Right ventricle myocardium superior (tissue), 1 donor: Measurements from ENCODE around the gene SOAT2. TPM values are rescaled to one million over a fixed set of nuclear protein-coding genes. Genes with fewer than 3 reads are reported as not detected.
"Not testable (repeated sequence)": the region's sequence is repeated elsewhere in the genome, so short reads cannot be mapped to it uniquely, and the experiment has no call there.

Experiments
- ATAC-seq: fragments of 200-7000 bp; cut with Tn5 transposase; one replicate; pipeline ENCODE4 v1.9.1; 2020; ENCODE audit warnings: mild to moderate bottlenecking; ENCODE audit not compliant: poor library complexity
- DNase-seq: peaks from one replicate; pipeline ENCODE4 v3.0.0-alpha.2; 2020
- intact Hi-C: fragments of 100-400 bp; cut with DNase I; formaldehyde crosslinking; loops from one replicate; pipeline ENCODE4 v1.11.2; 2022
- total RNA-seq: library from RNA; stranded (reverse); fragmentation: NEBNext Ultra II Directional; extraction: Animal tissue kit (Norgen Biotek cat#: 25700); gene quantifications from one replicate; pipeline ENCODE4 v1.2.1, GENCODE V29; 2021
- donor health status: DM: no; HTN: yes; CAD: no; lungs with severe emphysema.

Gene SOAT2
- total RNA-seq, 1 donor from 2014 or later = not detected

DNA sequence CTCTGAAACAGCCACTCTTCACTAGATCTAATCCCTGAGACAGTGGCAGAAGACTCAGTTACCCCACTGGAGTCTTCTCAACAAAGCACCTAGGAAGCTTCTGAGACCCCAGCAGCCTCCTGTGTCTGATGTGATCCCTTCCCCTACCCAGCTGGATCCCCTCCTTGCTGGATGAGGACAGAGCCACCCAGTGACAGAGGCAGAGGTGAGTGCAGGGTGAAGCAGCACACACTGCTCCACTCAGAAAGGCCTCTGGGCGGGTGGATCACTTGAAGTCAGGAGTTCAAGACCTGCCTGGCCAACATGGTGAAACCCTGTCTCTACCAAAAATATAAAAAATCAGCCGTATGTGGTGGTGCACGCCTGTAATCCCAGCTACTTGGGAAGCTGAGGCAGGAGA is 26.8 kb upstream of the SOAT2 start:
- DNase-seq (no peak), ATAC-seq (no peak)
- intact Hi-C loops = no loop called here

DNA sequence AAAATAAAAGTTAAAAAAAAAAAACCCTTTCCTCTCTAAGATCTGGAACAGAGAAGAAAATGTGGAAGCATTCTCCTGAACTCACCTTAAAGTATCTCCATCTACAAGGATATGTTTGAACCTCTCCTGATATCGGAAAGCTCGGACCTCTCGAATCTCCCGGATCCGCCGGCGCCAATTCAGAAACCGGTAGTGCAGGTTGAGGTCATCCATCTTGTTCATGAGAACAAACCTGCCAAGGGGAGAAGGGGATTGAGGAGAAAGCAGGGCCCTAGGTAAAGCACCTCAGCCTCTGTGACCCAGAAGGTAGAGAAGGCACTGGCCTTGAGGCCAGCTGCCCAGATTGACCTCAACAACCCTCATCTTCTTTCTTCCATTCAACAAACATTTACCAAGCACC is 26.3 kb upstream of the SOAT2 start:
- ATAC-seq (no peak), DNase-seq (no peak)
- intact Hi-C loops = no loop called here

DNA sequence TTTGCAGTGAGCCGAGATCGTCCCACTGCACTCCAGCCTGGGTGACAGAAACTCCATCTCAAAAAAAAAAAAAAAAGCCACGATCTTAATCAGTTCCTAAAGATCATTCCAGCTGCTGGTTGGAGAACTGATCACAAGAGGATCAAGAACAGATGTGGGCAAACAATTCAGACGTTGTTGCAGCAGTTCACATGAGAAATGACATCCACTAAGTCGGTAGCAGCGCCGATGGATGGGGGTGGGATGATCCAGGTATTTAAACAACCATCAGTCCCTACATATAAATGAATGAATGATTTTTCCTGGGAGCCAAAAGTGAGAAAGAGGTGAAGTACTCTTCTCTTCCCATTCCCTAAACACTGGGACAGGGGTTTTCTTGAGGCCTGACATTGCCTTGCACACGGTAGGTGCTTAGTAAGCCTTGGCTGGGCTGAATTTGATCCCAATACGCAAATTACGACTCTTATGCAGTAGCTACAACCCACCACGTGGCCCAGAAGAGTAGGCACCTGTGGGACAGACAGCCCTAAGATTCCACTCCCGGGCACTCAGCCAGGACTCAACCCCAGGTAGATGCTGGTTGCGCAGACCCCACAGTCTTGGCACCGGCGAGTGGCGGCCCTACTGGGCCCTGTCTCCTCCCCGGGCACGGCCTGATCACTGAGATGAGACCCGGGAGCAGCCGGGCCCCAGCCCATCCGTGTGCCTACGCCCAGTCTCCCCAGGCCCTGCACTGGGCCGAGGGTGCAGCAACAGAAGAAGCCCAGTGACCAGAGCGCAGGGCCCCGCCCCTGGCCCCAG is 24.7 kb upstream of the SOAT2 start:
- ATAC-seq = no peak
- no peak for DNase-seq
- intact Hi-C loops = no loop called here

DNA sequence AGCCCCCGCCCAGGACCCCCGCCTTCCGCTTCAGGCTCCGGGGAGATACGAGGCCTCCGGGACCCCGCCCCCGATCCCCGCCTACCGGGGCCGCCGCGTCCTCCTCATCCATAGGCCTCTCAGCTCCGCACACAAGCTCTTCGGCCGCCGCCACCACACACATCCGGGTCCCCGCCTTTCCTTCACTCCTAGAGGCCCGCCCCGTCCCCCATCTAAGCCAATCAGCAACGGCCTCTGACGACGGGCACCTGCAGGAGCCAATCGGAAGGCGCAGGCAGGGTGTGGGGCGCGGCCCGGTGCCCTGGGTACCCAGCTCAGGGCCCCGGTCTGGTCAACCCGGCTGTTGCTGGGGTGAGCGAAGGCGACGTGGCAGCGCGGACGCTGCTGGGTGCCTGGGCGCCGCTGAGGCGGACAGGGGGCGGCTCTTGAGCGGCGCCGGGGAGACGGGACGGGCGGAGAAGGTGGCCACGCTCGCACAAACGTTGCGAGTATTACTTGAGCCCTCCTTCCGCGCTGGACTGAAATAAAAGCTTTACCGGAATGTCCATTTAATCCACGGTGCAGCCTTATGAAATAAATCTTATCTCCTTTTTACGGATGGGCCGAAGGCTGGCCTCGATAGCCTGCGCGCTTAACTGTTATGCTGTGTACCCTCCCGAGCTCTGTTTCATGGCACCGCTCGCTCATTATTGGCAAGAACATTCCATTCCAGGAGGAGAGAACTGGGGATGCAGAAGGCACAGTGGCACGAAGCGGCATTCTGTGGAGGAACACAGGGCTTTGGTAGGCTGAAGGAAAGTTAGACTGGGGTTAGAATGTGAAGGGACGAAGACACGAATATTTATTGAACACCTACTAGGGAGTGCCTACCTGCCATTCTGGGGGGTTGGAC is 23.8 kb upstream of the SOAT2 start, which contains the start of gene SPRYD3:
Gene SPRYD3 (minus strand): TSS at position 165 of the 892 bp plus-strand sequence. CDS start 57 bp downstream, at position 108.
- ATAC-seq = peak; percentile 99
- DNase-seq = peak; percentile 98
- intact Hi-C loops = no loop called here

DNA sequence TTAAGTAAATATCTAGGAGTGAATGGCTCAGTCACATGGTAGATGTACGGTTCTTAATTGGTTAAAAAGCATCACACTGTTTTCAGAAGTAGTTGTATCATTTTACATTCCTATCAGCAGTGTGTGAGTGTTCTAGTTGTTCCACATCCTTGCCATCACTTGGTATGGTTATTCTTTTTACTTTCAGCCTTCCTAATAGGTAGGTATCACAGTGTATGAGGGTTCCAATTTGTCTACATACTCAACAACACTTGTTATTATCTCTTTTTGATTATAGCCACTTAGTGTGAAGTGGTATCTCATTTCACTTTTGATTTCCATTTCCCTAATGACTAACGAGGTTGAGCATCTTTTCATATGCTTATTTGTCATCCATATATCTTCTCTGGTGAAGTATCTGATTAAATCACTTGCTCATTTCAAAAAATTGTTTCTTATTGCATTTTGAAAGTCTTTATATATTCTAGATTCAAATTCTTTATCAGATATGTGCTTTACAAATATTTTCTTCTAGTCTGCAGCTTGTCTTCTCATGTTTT is 20.6 kb upstream of the SOAT2 start:
- intact Hi-C loops = no loop called here
- DNase-seq (no peak), ATAC-seq (no peak)

DNA sequence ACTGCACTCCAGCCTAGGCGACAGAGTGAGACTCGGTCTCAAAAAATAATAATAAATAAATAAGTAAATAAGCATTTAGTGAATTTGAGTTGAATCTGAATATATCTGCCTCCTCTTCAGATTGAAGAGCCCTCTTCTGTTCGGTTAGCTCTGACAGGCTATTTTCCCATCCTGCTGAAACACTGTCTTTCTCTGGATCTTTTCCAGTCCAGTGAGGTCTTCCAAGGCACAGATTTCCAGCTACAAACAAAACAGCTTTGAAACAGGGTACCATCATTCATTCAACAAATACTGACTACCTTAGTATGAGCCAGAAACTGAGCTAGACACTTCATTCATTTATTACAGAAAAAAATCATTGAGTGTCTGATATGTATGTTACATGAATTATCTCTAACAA is 16.9 kb upstream of the SOAT2 start:
- no peak for DNase-seq
- intact Hi-C loops = no loop called here
- no peak for ATAC-seq

DNA sequence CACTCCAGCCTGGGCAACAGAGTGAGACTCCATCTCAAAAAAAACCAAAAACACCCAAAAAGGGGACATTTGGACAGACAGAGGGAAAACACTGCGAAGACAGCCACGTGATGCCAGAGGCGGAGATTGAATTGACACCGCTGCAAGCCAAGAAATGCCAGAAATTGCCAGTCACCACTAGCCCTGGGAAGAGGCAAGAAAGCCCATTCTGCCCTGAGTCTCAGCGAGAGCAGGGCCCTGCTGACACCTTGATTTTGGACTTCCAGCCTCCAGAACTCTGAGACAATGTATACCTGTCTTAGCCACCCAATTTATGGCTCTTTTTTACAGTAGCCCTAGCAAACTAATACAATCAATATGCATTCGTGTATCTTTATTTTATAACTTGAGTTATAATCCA is 13.2 kb upstream of the SOAT2 start:
- ATAC-seq = no peak
- intact Hi-C loops = no loop called here

DNA sequence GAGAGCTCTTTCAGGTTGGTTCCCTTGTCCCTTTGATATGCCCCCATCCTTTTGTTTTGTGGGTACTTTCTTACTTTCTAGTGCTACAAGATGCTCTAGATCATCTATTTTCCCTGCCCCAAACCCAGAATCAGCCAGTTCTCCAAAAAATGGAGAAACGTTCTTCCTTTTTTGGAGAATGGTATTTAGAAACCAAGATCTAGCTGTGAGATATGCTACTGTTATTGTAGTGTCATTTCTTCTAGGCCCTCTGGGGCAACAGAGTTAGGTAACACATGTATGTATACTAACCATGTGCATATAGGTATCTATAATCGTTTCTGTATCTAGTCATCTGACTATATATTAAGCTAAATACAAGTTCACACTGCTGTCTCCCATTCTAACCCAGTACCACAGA is 12.7 kb upstream of the SOAT2 start:
- DNase-seq (no peak), ATAC-seq (no peak)
- intact Hi-C loops = no loop called here

More for the DNA sequence above, 13.2 kb upstream of the SOAT2 start:
- no peak for DNase-seq

DNA sequence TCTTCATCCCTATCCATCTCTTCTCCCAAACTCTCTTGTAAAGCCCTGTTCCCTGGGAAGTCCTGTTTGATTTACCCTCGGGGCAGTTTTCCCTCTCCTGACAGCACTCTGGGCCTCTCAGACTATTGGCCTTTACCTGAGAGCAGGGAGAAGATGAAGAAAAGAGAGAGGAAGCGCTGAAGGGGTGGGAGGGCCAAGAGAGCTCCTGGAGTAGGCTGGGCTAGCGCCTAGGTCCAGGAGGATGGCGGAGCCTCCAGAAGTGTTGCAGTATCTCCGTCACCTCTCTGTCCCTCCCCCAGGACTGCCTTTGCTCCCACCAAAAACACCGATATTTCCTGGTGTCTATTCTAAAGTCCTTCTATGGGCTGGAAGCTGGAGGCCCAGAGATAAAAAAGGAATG is 11.5 kb upstream of the SOAT2 start:
- no peak for ATAC-seq
- DNase-seq = no peak
- intact Hi-C loops = no loop called here

DNA sequence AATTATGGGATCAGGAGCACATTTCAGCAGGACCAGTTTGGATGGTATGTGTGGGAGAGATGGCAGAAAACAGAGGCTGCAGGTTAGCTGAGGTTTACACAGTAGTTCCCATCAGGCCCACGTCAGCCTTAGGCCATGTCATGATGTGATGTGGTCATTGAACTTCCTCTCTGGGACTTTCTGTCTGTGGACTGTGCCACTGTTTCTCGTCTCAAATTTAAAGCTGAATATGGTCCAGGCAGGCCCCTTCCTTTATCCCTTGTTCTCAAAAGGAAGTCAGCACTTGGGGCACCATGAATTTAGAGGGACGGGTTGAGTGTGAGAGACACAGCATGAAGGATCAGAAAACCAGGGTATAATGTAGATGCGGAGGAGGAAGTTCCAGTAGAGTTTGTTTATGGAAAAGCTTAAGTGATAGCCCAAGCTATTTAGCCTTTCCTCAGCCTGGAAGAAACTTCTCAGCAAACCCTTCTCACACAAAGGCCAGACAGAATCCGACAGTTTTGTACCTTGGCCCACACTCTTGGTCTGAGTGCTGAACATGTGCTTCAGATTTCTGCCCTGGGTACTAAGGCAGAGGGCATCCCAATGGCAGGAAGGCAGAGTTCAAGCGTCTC is 9.4 kb upstream of the SOAT2 start:
- intact Hi-C loops = no loop called here
- DNase-seq (no peak), ATAC-seq (no peak)

DNA sequence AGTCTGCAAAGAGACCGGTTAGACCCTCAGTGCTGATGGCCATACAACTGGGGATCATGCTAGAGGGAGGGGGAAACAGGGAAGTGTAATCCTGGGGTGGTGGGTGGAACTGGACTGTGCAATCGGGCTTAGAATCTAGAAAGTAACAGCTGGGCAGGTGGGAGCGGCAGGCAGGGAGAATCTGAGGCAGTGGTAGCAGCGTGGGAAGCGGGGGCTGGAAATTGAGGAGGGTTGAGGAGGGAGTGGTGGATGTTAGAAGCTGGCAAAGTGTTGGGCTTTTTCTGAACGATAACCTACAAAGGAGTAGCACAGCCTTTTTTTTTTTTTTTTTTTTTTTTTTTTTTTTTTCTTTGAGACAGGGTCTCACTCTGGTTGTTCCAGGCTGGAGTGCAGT is 8.9 kb upstream of the SOAT2 start:
- intact Hi-C loops = no loop called here
- ATAC-seq (no peak), DNase-seq (no peak)

DNA sequence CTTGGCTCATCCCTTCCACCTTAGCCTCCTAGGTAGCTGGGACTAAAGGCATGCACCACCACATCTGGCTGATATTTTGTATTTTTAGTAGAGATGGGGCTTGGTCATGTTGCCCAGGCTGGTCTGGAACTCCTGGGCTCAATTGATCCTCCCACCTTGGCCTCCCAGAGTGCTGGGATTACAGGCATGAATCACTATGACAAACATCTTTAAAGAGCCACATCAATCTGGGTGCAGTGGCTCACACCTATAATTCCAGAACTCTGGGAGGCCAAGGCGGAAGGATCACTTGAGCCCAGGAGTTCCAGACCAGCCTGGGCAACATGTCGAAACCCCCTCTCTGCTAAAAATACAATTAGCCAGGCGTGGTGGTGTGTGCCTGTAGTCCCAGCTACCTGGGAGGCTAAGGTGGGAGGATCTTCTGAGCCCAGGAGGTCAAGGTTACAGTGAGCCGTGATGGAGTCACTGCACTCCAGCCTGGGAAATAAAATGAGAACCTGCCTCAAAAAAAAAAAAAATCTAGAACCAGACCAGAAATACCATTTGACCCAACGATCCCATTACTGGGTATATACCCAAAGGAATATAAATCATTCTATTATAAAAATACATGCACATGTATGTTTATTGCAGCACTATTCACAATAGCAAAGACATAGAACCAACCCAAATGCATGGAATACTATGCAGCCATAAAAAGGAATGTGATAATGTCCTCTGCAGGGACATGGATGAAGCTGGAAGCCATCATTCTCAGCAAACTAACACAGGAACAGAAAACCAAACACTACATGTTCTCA is 8.3 kb upstream of the SOAT2 start:
- ATAC-seq, intact Hi-C loops, DNase-seq: not testable (repeated sequence)

DNA sequence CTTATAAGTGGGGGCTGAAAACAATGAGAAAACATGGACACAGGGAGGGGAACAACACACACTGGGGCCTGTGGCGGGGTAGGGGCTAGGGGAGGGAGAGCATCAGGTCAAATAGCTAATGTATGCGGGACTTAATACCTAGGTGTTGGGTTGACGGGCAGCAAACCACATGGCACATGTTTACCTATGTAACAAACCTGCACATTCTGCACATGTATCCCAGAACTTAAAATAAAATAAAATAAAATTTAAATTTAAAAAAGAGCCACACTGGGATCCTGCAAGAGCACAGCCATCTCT is 7.7 kb upstream of the SOAT2 start:
- DNase-seq, intact Hi-C loops, ATAC-seq: not testable (repeated sequence)

DNA sequence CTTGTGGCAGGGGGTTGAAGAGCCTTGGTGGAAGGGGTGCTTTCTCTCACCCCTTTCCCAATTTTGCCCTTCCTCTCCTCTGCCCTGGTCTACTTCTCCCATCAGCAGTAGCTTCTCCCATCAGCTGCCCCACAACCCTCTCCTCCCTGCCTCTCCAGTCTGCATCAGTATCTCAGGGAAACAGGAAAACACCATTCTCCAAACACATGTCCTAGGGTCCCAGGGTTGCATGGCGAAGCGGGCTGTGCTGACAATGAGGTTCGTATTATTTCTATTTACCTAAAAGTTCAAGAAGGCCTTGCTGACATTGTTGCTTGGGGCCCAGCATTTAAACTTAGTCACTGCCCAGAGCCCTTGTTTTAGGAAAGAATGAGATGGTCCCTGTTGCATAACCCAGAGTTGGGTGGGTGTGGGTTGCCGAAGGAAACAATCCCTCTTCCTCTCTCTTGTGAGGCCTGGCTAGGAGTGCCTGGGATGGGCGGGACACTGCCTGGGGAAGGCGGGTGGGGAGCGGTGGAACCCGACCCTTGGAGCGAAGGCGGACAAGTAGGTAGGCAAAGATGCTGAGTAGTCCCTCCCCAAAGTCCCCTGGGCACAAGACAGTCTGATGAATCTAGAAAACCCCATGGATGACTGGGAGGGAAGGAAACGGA is 7.1 kb upstream of the SOAT2 start:
- DNase-seq (peak; percentile 87), ATAC-seq (peak; percentile 50)
- intact Hi-C loops = no loop called here

DNA sequence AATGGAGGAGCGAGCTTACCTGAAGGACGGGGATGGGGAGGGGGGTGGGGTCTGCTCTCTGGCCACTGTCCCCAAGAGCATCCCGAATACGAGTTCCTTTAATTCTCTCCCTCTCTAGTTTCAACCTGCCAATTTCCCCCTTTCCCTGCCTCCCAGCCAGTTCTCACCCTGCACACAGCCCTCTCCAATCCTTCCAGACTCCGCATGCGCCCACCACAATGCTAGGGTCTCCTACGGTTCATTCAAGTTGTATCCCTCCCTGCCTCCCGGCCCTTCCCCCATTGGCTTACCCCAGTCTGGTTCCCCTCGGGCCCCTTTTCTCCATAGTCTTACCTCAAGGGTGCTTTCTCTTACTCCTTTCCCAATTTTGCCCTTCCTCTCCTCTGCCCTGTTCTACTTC is 6.5 kb upstream of the SOAT2 start:
- ATAC-seq (no peak), DNase-seq (no peak)
- intact Hi-C loops = no loop called here

DNA sequence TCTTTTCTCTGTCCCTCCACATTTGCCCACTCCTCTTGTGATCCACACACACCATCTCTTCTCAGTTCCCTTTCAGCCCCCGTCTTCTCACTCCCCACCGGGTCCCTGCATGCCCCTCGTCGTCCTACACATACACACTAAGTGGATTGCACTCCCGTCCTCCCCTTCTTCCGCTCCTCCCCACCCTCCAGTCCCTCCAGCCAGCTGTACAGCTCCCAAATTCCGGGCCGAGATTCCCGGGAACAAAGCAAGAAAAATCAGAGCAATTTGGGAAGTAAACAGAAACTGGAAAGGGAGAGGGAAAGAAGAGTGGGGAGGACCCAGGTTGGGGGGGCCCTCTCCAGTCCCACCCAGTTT is 6.1 kb upstream of the SOAT2 start:
- intact Hi-C loops = no loop called here
- ATAC-seq (peak; percentile 42), DNase-seq (peak; percentile 58)

DNA sequence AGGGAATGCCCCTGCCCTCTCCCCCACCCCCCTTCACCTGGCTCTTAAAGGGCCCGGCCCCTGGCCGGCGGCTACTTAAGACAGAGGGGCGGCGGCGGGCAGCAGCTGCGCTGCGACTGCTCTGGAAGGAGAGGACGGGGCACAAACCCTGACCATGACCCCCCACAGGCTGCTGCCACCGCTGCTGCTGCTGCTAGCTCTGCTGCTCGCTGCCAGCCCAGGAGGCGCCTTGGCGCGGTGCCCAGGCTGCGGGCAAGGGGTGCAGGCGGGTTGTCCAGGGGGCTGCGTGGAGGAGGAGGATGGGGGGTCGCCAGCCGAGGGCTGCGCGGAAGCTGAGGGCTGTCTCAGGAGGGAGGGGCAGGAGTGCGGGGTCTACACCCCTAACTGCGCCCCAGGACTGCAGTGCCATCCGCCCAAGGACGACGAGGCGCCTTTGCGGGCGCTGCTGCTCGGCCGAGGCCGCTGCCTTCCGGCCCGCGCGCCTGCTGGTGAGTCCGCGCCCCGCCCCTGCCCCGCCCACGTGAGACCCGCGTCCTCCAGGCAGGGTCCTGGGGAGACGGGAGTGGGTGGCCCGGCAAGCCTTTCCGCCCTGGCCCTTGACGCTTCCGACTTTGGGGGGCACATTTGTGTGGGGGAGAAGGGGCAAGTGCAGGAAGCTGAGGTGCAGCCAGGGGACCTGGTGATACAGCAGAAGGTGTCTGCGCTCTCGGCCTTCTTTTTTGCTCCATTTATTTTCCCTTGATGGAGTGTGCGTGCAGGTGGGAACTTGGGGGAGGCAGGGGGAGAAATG is 5.5 kb upstream of the SOAT2 start, which contains the start of gene IGFBP6:
Gene IGFBP6 (plus strand): TSS at position 104 of the 790 bp plus-strand sequence. CDS start 51 bp downstream, at position 155.
- intact Hi-C loops = loop anchor here (2.0 kb wide), 1 partner anchor 31 kb away; no protein-coding TSS in a partner anchor
- peak; percentile 85 for DNase-seq
- ATAC-seq = peak; percentile 81
